ENCODE measurements around the gene EXOSC9. TPM values are rescaled to one million over a fixed set of nuclear protein-coding genes. Genes with fewer than 3 reads are reported as not detected.
A peak's percentile ranks its signal among the peaks of the same experiment; 100 is the strongest.

The EXOSC9 gene
- total and polyA plus RNA-seq, 2 donors from 2014 or later, result 17.6 to 19.9 TPM

DNA sequence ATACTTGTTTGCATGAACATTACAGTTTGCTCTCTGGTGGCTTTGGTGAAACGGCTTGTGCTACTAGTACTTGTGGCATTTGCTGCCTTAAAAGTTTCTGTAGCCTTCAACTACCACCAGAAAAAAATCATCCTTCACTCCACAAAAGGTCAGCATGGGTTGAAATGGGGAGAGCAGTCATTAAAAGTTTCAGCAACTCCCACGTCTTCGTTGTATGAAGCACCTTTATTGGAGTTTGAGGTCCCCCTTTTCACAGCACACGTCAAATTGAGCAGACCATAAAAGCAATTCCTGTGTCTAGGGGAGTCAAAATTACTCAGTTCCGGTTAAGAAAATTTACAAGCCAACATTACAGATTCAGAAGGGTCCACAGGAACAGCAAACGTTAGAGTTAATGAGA lies 45.5 kb downstream of the EXOSC9 start:
- Histone ChIP-seq H3K9me3 (ENCODE audit: control insufficient read depth in 2 of 3, insufficient read depth in 1 of 3, low read length in 3 of 3) (no peaks in the 10 kb centered on the region), H3K4me1 (ENCODE audit: control insufficient read depth in 2 of 3, insufficient read depth in 2 of 3, low read depth in 1 of 3, low read length in 3 of 3) (no peaks in the 10 kb centered on the region), H3K27me3 (ENCODE audit: control insufficient read depth, insufficient read depth, low read length) (no peaks in the 10 kb centered on the region), H3K36me3 (ENCODE audit: control insufficient read depth in 2 of 3, insufficient read depth in 3 of 3, low read length in 3 of 3) (peaks cover 3 to 7% (median 4%) of the 10 kb centered on the region in 3 donors), H3K9ac (ENCODE audit: low read length in 3 of 3) (no peak overlapping the region), H3K4me3 (ENCODE audit: low read length in 3 of 3) (no peak overlapping the region), H3K27ac (ENCODE audit: low read depth in 2 of 2, low read length in 2 of 2) (no peak overlapping the region)
- FAIRE-seq (no peak), DNase-seq (no peak)
- TF ChIP-seq, protein P1, sequence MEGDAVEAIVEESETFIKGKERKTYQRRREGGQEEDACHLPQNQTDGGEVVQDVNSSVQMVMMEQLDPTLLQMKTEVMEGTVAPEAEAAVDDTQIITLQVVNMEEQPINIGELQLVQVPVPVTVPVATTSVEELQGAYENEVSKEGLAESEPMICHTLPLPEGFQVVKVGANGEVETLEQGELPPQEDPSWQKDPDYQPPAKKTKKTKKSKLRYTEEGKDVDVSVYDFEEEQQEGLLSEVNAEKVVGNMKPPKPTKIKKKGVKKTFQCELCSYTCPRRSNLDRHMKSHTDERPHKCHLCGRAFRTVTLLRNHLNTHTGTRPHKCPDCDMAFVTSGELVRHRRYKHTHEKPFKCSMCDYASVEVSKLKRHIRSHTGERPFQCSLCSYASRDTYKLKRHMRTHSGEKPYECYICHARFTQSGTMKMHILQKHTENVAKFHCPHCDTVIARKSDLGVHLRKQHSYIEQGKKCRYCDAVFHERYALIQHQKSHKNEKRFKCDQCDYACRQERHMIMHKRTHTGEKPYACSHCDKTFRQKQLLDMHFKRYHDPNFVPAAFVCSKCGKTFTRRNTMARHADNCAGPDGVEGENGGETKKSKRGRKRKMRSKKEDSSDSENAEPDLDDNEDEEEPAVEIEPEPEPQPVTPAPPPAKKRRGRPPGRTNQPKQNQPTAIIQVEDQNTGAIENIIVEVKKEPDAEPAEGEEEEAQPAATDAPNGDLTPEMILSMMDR (IDR thresholded peaks at IDR 0.05; ENCODE audit: borderline replicate concordance, extremely low read depth, insufficient read depth), result no peak
- intact Hi-C loops (cut with DNase I), result no loop called here

DNA sequence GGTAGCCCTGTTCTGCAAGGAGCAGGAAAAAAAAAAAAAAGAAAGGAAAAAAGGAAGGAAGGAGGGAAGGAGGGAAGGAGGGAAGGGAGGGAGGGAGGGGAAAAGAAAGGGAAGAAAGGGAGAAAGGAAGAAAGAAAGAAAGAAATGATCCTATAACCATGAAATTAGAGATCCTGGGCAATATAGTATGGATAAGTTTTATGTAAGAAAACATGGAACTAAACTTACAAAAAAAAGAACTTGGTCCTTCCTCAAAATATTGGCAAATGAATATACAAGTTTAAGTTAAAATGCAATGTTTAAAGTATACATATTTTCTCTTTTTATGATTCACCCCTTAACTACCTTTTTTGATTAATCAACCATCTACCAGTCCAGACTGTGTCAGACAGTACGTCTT lies 50.2 kb downstream of the EXOSC9 start:
- H3K27ac ChIP-seq (ENCODE audit: low read depth in 2 of 2, low read length in 2 of 2), result no peak overlapping the region
- H3K4me1 ChIP-seq (ENCODE audit: control insufficient read depth in 2 of 3, insufficient read depth in 2 of 3, low read depth in 1 of 3, low read length in 3 of 3), result no peaks in the 10 kb centered on the region
- H3K27me3 ChIP-seq (ENCODE audit: control insufficient read depth, insufficient read depth, low read length), result no peaks in the 10 kb centered on the region
- intact Hi-C loops (cut with DNase I), result no loop called here
- DNase-seq (no peak), FAIRE-seq (no peak)
- peaks cover 0 to 4% (median 3%) of the 10 kb centered on the region in 3 donors for H3K36me3 ChIP-seq (ENCODE audit: control insufficient read depth in 2 of 3, insufficient read depth in 3 of 3, low read length in 3 of 3)
- TF ChIP-seq, protein P1 (IDR thresholded peaks at IDR 0.05; ENCODE audit: borderline replicate concordance, extremely low read depth, insufficient read depth), result no peak
- no peaks in the 10 kb centered on the region for H3K9me3 ChIP-seq (ENCODE audit: control insufficient read depth in 2 of 3, insufficient read depth in 1 of 3, low read length in 3 of 3)
- H3K9ac ChIP-seq (ENCODE audit: low read length in 3 of 3), result no peak overlapping the region
- no peak overlapping the region for H3K4me3 ChIP-seq (ENCODE audit: low read length in 3 of 3)

DNA sequence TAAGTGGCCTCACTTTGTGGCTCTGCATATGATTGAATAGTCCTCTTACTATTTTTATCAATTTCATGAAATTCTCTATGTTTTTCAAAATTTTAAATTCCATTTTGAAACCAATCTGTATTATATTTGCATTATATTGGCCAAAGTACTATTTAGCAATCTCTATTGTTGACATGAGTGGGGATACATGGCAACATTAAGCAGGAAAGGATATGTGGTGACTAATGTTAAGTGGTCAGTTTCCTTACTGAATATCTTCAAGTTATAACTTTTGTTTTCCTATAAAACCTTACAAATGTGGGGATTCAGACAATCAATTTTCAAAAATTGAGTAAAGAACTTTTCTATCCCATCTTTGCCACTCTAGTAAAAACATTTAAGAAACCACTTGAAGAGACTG lies 59.0 kb downstream of the EXOSC9 start:
- FAIRE-seq (no peak), DNase-seq (no peak)
- TF ChIP-seq, protein P1 (IDR thresholded peaks at IDR 0.05; ENCODE audit: borderline replicate concordance, extremely low read depth, insufficient read depth), result no peak
- Histone ChIP-seq H3K9ac (ENCODE audit: low read length in 3 of 3) (no peak overlapping the region), H3K4me3 (ENCODE audit: low read length in 3 of 3) (no peak overlapping the region), H3K36me3 (ENCODE audit: control insufficient read depth in 2 of 3, insufficient read depth in 3 of 3, low read length in 3 of 3) (peaks cover 0 to 9% (median 0%) of the 10 kb centered on the region in 3 donors), H3K27me3 (ENCODE audit: control insufficient read depth, insufficient read depth, low read length) (no peaks in the 10 kb centered on the region), H3K9me3 (ENCODE audit: control insufficient read depth in 2 of 3, insufficient read depth in 1 of 3, low read length in 3 of 3) (no peaks in the 10 kb centered on the region), H3K4me1 (ENCODE audit: control insufficient read depth in 2 of 3, insufficient read depth in 2 of 3, low read depth in 1 of 3, low read length in 3 of 3) (no peaks in the 10 kb centered on the region), H3K27ac (ENCODE audit: low read depth in 2 of 2, low read length in 2 of 2) (no peak overlapping the region)
- intact Hi-C loops (cut with DNase I), result no loop called here

DNA sequence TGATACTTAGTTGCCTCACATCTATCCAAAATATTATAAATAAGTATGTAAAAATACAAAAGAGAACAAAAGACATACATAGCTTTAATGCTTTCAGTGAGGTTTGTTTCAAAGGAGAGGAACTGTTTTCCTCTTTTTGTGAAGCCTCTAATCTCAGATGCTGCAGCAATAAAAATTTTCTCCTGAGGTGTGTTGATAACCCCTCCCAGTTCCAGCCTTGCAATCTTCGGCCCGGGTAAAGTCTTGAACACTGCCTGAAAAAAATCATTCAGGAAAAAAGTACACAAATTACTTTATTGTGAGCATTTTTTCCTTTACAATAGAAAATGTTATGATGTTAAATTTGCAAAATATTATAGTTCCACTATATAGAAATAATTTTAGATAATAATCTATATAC lies 60.3 kb downstream of the EXOSC9 start:
- Histone ChIP-seq H3K9me3 (ENCODE audit: control insufficient read depth in 2 of 3, insufficient read depth in 1 of 3, low read length in 3 of 3) (no peaks in the 10 kb centered on the region), H3K36me3 (ENCODE audit: control insufficient read depth in 2 of 3, insufficient read depth in 3 of 3, low read length in 3 of 3) (peaks cover 0 to 9% (median 3%) of the 10 kb centered on the region in 3 donors), H3K4me1 (ENCODE audit: control insufficient read depth in 2 of 3, insufficient read depth in 2 of 3, low read depth in 1 of 3, low read length in 3 of 3) (no peaks in the 10 kb centered on the region), H3K27me3 (ENCODE audit: control insufficient read depth, insufficient read depth, low read length) (no peaks in the 10 kb centered on the region), H3K27ac (ENCODE audit: low read depth in 2 of 2, low read length in 2 of 2) (no peak overlapping the region), H3K9ac (ENCODE audit: low read length in 3 of 3) (no peak overlapping the region), H3K4me3 (ENCODE audit: low read length in 3 of 3) (no peak overlapping the region)
- intact Hi-C loops (cut with DNase I), result no loop called here
- peak; percentile 82 for FAIRE-seq
- no peak for DNase-seq
- TF ChIP-seq, protein P1 (IDR thresholded peaks at IDR 0.05; ENCODE audit: borderline replicate concordance, extremely low read depth, insufficient read depth), result no peak
